ENCODE data around the gene ABCC3. TPM values are rescaled to one million over a fixed set of nuclear protein-coding genes. Genes with fewer than 3 reads are reported as not detected.

ABCC3 gene
- total RNA-seq, 1 experiment from 2014 or later = 14.3 TPM

DNA sequence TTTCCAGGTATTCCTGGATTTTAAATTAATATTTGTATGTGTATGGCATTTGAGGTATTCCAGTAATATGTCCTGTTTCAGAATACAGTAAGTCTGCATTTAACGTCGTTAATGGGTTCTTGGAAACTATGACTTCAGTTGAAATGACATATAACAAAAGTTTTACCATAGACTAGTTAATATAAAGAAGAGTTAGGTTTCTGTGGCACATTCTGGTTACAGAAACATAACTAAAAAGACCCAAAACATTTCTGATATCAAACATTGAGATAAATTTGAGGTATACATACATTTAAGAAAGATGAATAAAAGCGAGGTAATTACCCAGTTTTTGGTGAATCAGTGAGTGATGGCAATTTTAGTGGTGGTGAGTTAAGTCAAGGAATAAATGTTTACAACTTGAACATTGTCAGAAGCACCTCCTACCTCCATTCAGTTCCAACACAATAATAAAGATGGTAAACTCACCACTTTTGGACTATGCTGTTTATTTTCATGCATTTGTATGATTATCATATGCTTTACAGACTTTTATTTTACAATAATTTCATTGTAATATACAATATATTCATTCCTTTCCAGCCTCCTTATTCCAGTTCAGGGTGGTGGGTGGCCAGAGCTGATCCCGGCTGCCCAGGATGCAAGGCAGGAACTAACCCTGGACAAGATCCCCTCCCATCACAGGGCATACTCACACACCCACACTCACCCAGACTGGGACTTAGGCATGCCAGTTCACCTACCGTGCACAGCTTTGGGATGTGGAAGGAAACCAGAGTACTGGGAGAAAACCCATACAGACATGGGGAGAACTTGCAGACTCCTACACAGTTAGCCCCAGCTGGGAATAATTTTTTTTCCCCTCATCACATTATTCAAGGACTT is 94.4 kb downstream of the ABCC3 start:
- DNase-seq (ENCODE audit: low read depth) = no peak

DNA sequence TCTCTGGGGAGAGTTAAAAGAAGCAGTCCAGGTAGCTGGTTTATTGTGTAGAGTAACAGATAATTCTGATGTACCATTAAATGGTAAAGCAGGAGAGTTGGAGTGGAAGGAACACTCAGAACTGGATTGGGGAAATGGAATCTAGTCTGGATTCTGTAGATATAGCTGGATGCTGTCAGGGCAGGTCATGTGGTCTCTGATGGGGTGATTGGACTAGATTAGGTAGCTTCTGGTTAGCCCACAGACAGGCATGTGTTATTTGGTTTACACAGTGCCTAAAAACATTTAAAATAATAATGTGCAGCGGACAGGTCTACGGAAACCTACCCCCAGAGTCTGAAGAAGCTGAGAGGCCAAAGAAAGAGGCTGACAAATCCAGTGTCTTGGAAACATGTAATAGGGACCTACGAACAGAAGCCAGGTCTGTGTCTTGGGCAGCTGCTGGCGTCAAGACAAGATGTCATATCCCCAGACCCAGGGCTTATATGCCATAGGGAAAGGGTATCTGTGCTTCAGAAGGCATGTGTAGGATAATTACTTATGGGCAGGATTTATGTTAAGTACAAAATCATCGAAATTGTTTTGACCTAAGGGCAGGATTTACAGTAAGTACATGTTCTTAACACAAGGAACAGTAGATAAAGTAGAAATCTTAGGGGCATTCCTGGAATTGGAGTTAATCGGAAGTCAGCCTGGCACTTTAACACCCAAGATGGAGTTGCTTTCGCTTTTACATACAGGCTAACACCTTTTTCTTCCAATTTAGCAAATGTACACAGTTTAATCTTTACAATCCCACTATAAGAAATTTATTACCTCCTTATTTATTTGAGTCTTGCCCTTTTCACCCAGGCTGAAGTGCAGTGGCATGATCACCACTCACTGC is 97.1 kb downstream of the ABCC3 start:
- DNase-seq (ENCODE audit: low read depth) = no peak

DNA sequence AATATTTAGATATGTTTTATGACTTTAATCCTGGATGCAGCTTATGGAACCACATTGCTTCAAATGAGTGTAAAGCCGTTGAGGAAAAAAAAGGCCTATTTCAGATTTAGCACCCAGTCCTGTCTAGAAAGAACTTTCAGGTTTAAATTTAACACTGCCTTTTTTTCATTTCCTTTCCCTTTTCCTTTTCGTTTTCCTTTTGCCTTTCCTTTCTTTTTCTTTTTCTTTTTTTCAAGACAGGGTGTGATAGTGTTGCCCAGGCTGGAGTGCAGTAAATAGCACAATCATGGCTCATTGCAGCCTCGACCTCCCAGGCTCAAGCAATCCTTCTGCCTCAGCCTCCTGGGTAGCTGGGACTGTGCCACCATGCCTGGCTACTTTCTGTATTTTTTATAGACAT is 100.6 kb downstream of the ABCC3 start:
- no peak for DNase-seq (ENCODE audit: low read depth)

DNA sequence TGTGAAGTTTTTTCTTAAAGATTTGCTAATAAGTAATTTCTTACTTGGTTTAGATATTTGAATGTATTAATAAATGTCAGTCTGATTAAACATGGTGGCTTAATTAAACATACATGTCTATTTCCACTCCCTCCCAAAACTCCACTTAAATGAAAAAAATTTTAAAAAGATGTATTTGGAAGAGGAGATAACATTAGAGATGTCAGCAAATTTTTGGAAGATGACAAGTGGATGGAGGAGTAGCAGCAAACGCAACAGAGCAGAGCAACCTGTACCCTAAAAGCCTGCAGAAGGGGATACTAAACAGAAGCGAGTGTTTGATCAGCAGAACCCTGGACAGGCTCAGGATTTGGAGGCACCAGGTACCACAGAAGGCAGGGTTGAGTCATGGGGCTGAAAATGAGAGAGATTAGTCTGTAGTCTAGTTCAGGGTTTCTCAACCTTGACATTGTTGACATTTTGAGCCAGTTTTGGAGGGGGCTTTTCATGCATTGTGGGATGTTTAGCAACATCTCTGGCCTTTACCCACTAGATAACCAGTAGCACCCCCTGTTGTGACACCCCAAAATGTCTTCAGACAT is 102.5 kb downstream of the ABCC3 start:
- DNase-seq (ENCODE audit: low read depth) = no peak

DNA sequence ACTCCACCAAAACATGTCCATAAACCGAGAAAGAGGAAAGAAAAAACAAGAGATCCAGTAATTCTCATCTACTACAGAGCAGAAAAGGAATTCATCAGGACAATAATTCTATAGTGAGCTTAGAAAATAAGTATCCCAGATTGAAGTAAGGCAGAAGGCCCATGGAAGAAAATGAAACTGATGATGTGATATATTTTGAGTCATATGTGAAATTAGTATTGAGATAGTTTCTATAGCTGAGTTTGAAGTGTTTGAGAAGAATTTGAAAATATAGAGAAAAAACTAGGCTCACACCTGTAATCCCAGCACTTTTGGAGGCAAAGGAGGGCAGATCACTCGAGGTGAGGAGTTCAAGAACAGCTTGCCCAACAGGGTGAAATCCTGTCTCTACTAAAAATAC is 104.4 kb downstream of the ABCC3 start:
- no peak for DNase-seq (ENCODE audit: low read depth)

Other genes starting within 250 kb of the ABCC3 start
- gene LRRC59, start 237.4 kb upstream of the ABCC3 start, total RNA-seq (2014; rRNA removed; shearing (Covaris generic)) = 151 and 155 TPM in 2 replicates
- 8.2 and 19.3 TPM in 2 replicates for gene ACSF2, start 208.7 kb upstream of the ABCC3 start, total RNA-seq (2014; rRNA removed; shearing (Covaris generic))
- not detected in 2 replicates for gene CHAD, start 166.0 kb upstream of the ABCC3 start, total RNA-seq (2014; rRNA removed; shearing (Covaris generic))
- gene RSAD1, start 156.0 kb upstream of the ABCC3 start, total RNA-seq (2014; rRNA removed; shearing (Covaris generic)) = 18.7 and 33.5 TPM in 2 replicates
- gene MYCBPAP, start 126.4 kb upstream of the ABCC3 start, total RNA-seq (2014; rRNA removed; shearing (Covaris generic)) = 1.5 TPM in 1 of 2 replicates, not detected in the other
- not detected in 2 replicates for gene EPN3, start 102.1 kb upstream of the ABCC3 start, total RNA-seq (2014; rRNA removed; shearing (Covaris generic))
- 16.4 and 40.1 TPM in 2 replicates for gene SPATA20, start 87.7 kb upstream of the ABCC3 start, total RNA-seq (2014; rRNA removed; shearing (Covaris generic))
- 0.15 and 0.23 TPM in 2 replicates for gene CACNA1G, start 74.2 kb upstream of the ABCC3 start, total RNA-seq (2014; rRNA removed; shearing (Covaris generic))
- 17.6 and 22.6 TPM in 2 replicates for gene ANKRD40, start 73.0 kb downstream of the ABCC3 start, total RNA-seq (2014; rRNA removed; shearing (Covaris generic))
- gene LUC7L3, start 84.7 kb downstream of the ABCC3 start, total RNA-seq (2014; rRNA removed; shearing (Covaris generic)) = 20.9 and 40.3 TPM in 2 replicates
- not detected in 2 replicates for gene ANKRD40CL, start 132.6 kb downstream of the ABCC3 start, total RNA-seq (2014; rRNA removed; shearing (Covaris generic))
- gene WFIKKN2, start 200.7 kb downstream of the ABCC3 start, total RNA-seq (2014; rRNA removed; shearing (Covaris generic)) = not detected in 2 replicates
- gene TOB1, start 231.5 kb downstream of the ABCC3 start, total RNA-seq (2014; rRNA removed; shearing (Covaris generic)) = 1.3 and 3.3 TPM in 2 replicates

Measured in Daoy (cell line).